ENCODE measurements around the gene BARX2.

Gene BARX2

DNA sequence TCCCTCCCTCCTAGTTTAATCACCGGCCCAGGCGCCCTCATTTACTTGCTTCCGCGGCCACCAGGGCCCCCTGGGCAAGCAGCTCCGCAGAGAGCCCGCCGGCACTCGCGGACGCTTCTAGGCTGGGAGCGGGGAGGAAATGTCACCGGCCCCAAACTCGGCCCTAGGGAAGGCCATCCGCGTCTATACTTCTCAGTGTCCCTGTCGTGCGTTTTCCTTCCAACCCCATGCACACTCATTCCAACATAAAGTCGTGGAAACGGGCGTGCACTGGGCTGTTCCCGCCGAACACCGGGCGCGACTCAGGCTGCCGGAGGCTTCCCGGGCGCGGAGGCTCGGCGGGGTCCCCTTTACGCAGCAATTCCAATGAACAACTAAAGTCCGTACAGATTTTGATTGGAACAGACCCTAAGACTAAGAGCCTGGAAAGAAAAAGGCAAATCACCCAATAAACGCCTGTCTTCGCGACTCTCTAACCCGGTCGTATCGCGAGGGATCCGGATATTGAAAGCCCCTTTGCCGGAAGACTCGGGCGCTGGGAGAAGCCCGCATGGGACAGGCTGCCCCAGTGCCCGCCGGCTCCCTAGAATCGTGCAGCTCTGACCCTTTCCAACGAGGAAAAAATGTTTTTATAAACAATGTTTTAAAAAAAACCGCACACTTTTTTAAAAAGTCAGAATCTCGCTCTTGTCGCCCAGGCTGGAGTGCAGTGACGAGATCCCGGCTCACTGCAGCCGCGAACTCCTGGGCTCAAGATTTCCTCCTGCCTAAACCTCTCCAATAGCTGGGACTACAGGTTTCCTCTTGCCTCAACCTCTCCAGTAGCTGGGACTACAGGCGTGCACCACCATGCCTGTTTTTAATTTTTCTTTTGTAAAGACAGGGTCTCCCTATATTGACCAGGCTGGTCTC lies 1.3 kb upstream of the BARX2 start:
- peak overlapping the region; percentile 61 for H3K4me3 ChIP-seq (ENCODE audit: low read depth, low read length)
- no peak overlapping the region for H3K27ac ChIP-seq (ENCODE audit: low read depth, low read length)
- peaks cover 17% of the 10 kb centered on the region for H3K4me1 ChIP-seq (ENCODE audit: control insufficient read depth, insufficient read depth, low read length)
- H3K36me3 ChIP-seq (ENCODE audit: control insufficient read depth, insufficient read depth, low read length): no peaks in the 10 kb centered on the region
- H3K9me3 ChIP-seq (ENCODE audit: control insufficient read depth, insufficient read depth, low read depth, low read length): no peaks in the 10 kb centered on the region
- H3K27me3 ChIP-seq (ENCODE audit: control insufficient read depth, insufficient read depth, low read length): peaks cover 97% of the 10 kb centered on the region
- no peak overlapping the region for H3K9ac ChIP-seq (ENCODE audit: low read length)

DNA sequence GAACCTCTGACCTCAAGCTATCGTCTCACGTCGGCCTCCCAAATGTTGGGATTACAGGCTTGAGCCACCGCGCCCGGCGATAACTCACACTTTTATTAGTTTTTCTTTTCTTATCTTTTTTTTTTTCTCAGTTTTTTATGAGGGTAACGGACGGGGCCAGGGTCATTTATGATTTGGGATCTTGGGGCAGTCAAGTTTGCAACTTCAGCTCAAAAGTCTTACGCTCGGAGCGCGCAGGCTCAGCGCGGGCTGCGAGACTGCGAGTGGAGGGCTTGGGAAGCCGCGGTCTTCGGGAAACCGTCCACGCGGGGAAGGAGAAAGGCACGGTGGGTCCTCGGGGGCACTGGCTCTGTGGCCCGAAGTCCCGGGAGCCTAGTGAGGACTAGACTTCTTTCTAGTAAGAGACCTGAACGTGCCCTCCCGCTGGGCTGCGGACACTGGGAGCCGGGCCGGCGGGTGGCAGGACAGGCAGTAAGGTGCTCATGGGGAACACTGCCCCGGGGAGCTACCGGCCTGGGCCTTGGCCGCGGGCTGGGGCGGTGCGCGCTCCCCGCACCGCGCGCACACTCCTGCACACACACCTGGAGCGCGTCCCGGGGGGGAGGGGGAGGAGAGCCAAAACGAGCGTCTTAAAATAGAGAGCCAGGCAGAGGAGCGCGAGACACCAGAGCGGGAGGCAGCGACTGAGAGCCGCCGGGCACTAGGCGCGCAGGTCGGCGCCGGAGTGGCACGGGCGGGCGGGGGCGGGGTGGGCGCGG lies 476 bp upstream of the BARX2 start:
- Histone ChIP-seq H3K9ac (ENCODE audit: low read length) (no peak overlapping the region), H3K4me1 (ENCODE audit: control insufficient read depth, insufficient read depth, low read length) (peaks cover 17% of the 10 kb centered on the region), H3K9me3 (ENCODE audit: control insufficient read depth, insufficient read depth, low read depth, low read length) (no peaks in the 10 kb centered on the region), H3K4me3 (ENCODE audit: low read depth, low read length) (peak overlapping the region; percentile 61), H3K36me3 (ENCODE audit: control insufficient read depth, insufficient read depth, low read length) (no peaks in the 10 kb centered on the region), H3K27me3 (ENCODE audit: control insufficient read depth, insufficient read depth, low read length) (peaks cover 96% of the 10 kb centered on the region), H3K27ac (ENCODE audit: low read depth, low read length) (no peak overlapping the region)

DNA sequence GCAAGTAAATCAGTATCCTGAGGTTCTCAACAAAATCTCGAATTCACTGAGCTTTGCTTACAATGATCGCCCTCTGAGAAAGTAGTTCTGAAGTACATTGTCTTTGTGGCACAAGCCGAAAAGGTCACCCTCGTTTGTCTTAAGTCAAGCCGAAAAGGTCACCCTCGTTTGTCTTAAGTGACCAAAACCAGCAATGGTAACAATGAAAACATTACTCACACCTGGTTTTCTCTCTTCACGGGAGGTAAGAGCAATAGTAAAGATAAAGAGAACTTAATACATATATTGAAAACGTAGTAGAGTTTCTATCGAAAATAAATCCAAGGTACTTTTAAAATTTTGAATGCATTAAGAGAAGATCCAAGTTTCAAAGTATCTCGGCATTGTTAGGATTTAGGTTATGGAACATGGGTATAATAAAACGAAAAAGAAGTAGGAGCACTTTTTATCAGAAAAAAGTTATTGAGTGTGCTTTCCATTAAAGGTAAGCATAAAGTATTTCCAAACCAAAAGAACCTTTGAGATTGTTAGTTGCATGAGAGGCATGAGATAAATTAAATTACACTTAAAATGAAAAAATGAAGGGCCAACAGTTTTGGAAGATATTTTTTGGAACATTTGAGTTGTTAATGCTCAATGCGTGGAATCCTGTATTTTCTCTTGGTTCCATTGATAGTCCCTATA lies 1.2 kb downstream of the BARX2 start:
- Histone ChIP-seq H3K9ac (ENCODE audit: low read length) (no peak overlapping the region), H3K27me3 (ENCODE audit: control insufficient read depth, insufficient read depth, low read length) (peaks cover 83% of the 10 kb centered on the region), H3K27ac (ENCODE audit: low read depth, low read length) (no peak overlapping the region)

DNA sequence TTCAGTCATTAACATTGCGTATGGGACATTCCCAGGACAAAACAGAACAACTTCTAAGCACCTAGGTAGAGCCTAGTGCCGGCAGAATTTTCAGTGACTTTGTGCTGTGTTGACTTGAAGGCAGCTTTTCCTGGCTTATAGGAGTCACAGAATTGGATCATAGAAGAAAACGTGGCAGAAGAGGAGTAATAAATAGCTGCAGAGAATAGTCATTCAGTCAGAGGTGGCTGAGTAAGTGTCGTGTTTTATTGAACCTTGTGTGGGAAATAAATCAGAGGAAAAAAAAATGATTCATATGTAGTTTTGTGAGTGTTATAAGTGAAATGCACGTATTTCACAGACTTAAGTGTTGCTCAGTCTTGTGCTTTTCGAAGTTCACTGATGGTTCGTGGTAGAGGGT lies 2.1 kb downstream of the BARX2 start:
- Histone ChIP-seq H3K9ac (ENCODE audit: low read length) (no peak overlapping the region), H3K36me3 (ENCODE audit: control insufficient read depth, insufficient read depth, low read length) (no peaks in the 10 kb centered on the region), H3K27me3 (ENCODE audit: control insufficient read depth, insufficient read depth, low read length) (peaks cover 74% of the 10 kb centered on the region), H3K9me3 (ENCODE audit: control insufficient read depth, insufficient read depth, low read depth, low read length) (no peaks in the 10 kb centered on the region), H3K4me1 (ENCODE audit: control insufficient read depth, insufficient read depth, low read length) (peaks cover 17% of the 10 kb centered on the region), H3K4me3 (ENCODE audit: low read depth, low read length) (no peak overlapping the region), H3K27ac (ENCODE audit: low read depth, low read length) (no peak overlapping the region)

More for the DNA sequence above, 1.2 kb downstream of the BARX2 start:
- peaks cover 17% of the 10 kb centered on the region for H3K4me1 ChIP-seq (ENCODE audit: control insufficient read depth, insufficient read depth, low read length)
- H3K36me3 ChIP-seq (ENCODE audit: control insufficient read depth, insufficient read depth, low read length): no peaks in the 10 kb centered on the region
- peak overlapping the region; percentile 61; the same call in 1 of the 2 replicates for H3K4me3 ChIP-seq (ENCODE audit: low read depth, low read length)
- H3K9me3 ChIP-seq (ENCODE audit: control insufficient read depth, insufficient read depth, low read depth, low read length): no peaks in the 10 kb centered on the region

DNA sequence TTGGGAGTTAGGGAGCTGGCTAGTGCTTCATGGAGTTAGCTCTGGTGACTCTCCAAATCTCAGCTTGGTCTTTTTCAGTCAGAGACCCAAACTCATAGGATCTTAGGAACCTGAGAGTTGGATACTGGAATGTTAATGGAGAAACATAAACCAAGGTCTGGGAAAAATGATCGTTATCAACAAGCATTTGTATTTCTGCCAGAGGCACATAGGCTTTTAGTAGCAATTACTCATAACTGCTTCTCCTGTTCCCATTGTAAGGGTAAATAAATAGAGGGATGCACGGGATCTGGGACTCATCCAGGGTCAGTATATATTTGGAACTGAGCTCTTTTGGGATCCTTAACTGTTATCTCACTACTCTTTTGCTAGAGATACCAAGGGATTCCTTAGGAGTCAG lies 4.8 kb downstream of the BARX2 start:
- H3K4me1 ChIP-seq (ENCODE audit: control insufficient read depth, insufficient read depth, low read length): peaks cover 7% of the 10 kb centered on the region
- no peak overlapping the region for H3K9ac ChIP-seq (ENCODE audit: low read length)
- no peak overlapping the region for H3K4me3 ChIP-seq (ENCODE audit: low read depth, low read length)
- H3K9me3 ChIP-seq (ENCODE audit: control insufficient read depth, insufficient read depth, low read depth, low read length): no peaks in the 10 kb centered on the region
- no peak overlapping the region for H3K27ac ChIP-seq (ENCODE audit: low read depth, low read length)
- H3K36me3 ChIP-seq (ENCODE audit: control insufficient read depth, insufficient read depth, low read length): no peaks in the 10 kb centered on the region
- peaks cover 47% of the 10 kb centered on the region for H3K27me3 ChIP-seq (ENCODE audit: control insufficient read depth, insufficient read depth, low read length)

DNA sequence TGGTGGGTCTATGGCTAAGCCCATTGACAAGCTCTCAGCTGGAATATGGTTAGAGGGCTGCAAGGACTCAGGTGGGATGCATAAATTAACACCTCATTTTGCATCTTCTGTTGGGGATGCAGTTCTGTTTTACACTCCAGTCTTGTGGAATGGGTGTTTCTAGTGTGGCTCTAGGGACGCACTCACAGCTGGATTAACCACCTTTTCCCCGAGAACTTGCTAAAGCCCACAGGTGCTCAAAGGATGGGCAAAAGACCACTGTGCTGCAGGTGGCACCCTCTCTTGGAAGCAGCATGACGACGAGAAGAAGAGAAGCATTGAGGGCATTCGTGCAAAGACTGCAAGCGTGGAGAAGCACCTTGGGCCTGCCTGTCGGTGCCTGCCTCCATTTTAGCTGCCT lies 6.9 kb downstream of the BARX2 start:
- H3K9ac ChIP-seq (ENCODE audit: low read length): no peak overlapping the region
- H3K4me1 ChIP-seq (ENCODE audit: control insufficient read depth, insufficient read depth, low read length): no peaks in the 10 kb centered on the region
- H3K9me3 ChIP-seq (ENCODE audit: control insufficient read depth, insufficient read depth, low read depth, low read length): no peaks in the 10 kb centered on the region
- no peak overlapping the region for H3K27ac ChIP-seq (ENCODE audit: low read depth, low read length)
- no peak overlapping the region for H3K4me3 ChIP-seq (ENCODE audit: low read depth, low read length)
- no peaks in the 10 kb centered on the region for H3K36me3 ChIP-seq (ENCODE audit: control insufficient read depth, insufficient read depth, low read length)
- peaks cover 26% of the 10 kb centered on the region for H3K27me3 ChIP-seq (ENCODE audit: control insufficient read depth, insufficient read depth, low read length)

DNA sequence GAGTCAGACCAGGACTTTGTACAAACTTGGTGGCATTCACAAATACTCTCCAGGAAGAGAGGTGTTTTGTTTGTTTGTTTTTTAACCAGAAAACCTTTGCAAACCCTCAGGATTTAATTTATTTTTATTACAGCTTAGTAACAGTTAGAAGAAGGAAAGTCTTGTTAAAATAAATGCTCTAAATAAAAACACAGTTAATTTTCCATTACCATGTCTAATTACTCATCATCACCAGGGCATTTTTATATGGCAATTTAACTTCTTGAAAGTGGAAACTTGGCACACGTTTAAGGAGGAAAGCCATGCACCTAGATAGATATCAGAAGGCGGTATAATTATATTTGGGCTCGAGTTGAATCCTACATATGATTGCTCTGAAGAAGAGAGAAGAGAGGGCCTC lies 7.4 kb downstream of the BARX2 start:
- no peak overlapping the region for H3K27ac ChIP-seq (ENCODE audit: low read depth, low read length)
- H3K4me1 ChIP-seq (ENCODE audit: control insufficient read depth, insufficient read depth, low read length): no peaks in the 10 kb centered on the region
- H3K27me3 ChIP-seq (ENCODE audit: control insufficient read depth, insufficient read depth, low read length): peaks cover 21% of the 10 kb centered on the region
- H3K9me3 ChIP-seq (ENCODE audit: control insufficient read depth, insufficient read depth, low read depth, low read length): no peaks in the 10 kb centered on the region
- H3K4me3 ChIP-seq (ENCODE audit: low read depth, low read length): no peak overlapping the region
- no peak overlapping the region for H3K9ac ChIP-seq (ENCODE audit: low read length)
- H3K36me3 ChIP-seq (ENCODE audit: control insufficient read depth, insufficient read depth, low read length): no peaks in the 10 kb centered on the region

DNA sequence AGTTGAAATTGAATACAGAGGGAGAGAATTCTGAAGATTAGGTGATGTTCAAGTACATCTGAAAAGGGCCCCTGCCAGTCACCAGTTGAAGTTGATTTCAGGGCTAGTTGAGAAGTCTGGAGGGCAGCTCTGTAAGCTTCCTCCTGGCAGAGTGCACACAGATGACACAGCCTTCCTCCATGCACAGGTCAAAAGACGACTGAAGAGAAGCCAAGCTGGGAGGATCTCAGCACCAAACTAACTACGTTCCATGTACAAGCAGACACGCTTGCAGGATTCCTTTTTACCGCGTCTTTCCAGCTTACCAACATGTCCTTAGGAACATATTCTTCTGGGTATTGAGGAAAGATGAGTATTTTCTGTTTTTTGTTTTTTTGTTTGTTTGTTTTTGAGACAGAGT lies 7.9 kb downstream of the BARX2 start:
- H3K4me1 ChIP-seq (ENCODE audit: control insufficient read depth, insufficient read depth, low read length): no peaks in the 10 kb centered on the region
- no peak overlapping the region for H3K27ac ChIP-seq (ENCODE audit: low read depth, low read length)
- peaks cover 18% of the 10 kb centered on the region for H3K27me3 ChIP-seq (ENCODE audit: control insufficient read depth, insufficient read depth, low read length)
- H3K9me3 ChIP-seq (ENCODE audit: control insufficient read depth, insufficient read depth, low read depth, low read length): no peaks in the 10 kb centered on the region
- H3K4me3 ChIP-seq (ENCODE audit: low read depth, low read length): no peak overlapping the region
- no peaks in the 10 kb centered on the region for H3K36me3 ChIP-seq (ENCODE audit: control insufficient read depth, insufficient read depth, low read length)
- no peak overlapping the region for H3K9ac ChIP-seq (ENCODE audit: low read length)

DNA sequence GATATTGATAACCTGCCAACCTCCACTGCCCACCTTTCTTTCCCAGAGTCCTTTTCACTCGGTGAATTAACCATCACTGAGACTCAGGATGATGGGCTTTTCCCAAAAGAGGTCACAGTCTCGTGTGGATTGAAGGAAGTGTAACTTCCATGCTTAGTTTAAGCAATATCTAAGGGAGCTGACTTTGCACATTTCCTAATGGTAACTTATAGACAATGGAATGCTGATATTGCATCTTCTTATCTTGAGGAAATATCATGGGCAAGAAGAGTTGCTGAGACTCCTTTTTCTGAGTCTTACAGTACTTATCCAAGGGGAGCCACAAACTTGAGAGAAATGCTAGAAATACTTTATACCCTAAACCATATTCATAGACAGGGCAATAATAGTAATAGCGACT lies 8.8 kb downstream of the BARX2 start:
- Histone ChIP-seq H3K4me3 (ENCODE audit: low read depth, low read length) (no peak overlapping the region), H3K27me3 (ENCODE audit: control insufficient read depth, insufficient read depth, low read length) (peaks cover 11% of the 10 kb centered on the region), H3K27ac (ENCODE audit: low read depth, low read length) (no peak overlapping the region), H3K9ac (ENCODE audit: low read length) (no peak overlapping the region), H3K9me3 (ENCODE audit: control insufficient read depth, insufficient read depth, low read depth, low read length) (no peaks in the 10 kb centered on the region), H3K4me1 (ENCODE audit: control insufficient read depth, insufficient read depth, low read length) (no peaks in the 10 kb centered on the region), H3K36me3 (ENCODE audit: control insufficient read depth, insufficient read depth, low read length) (no peaks in the 10 kb centered on the region)

DNA sequence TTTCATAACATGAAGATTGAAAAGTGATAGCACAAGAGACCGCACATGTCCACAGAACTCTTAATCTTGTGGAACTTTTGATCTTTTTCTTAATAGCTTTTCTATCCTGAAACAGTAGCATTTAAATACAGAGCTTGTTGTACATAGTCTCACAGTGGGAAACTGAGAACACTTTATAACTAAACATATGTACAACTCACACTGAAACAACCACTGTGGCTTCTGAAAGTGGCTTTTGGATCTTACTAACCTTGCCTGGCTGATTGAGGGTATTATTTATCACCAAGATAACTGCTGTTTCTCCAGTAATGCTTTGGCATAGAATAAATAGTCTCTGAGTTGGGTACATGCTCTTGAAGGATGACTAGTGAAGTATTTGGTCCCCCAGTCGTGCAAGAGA lies 10.2 kb downstream of the BARX2 start:
- Histone ChIP-seq H3K27me3 (ENCODE audit: control insufficient read depth, insufficient read depth, low read length) (no peaks in the 10 kb centered on the region), H3K9ac (ENCODE audit: low read length) (no peak overlapping the region), H3K9me3 (ENCODE audit: control insufficient read depth, insufficient read depth, low read depth, low read length) (no peaks in the 10 kb centered on the region), H3K27ac (ENCODE audit: low read depth, low read length) (no peak overlapping the region), H3K4me1 (ENCODE audit: control insufficient read depth, insufficient read depth, low read length) (no peaks in the 10 kb centered on the region), H3K4me3 (ENCODE audit: low read depth, low read length) (no peak overlapping the region), H3K36me3 (ENCODE audit: control insufficient read depth, insufficient read depth, low read length) (no peaks in the 10 kb centered on the region)

Data from HUES6 (cell line).